GM12892 (cell line): ENCODE measurements around the gene ACAP3.

Source experiments
- DNase-seq: peaks from one replicate; pipeline ENCODE4 v3.0.0; 2011; ENCODE audit not compliant: insufficient read length
- FAIRE-seq: peaks from 2 replicates; lab custom pipeline; 2011; peaks lifted over from hg19 to GRCh38; lab: Jason Lieb, UNC
- POLR2A ChIP-seq: IDR thresholded peaks from 2 replicates; pipeline ENCODE4 v1.6.1; 2011; ENCODE audit warnings: low read depth, low read length, control low read depth
- POLR2AphosphoS5 ChIP-seq: IDR thresholded peaks from 2 replicates; pipeline ENCODE4 v1.6.1; 2011; ENCODE audit warnings: low read depth, low read length, control low read depth
- TAF1 ChIP-seq: IDR thresholded peaks from 2 replicates; pipeline ENCODE4 v1.6.1; 2011; ENCODE audit warnings: low read depth, mild to moderate bottlenecking, control low read depth, low read length, borderline replicate concordance

Gene ACAP3

GRCh38 chr1:1247341-1247913 is 60.3 kb downstream of the ACAP3 start:
- no peak for FAIRE-seq
- TF ChIP-seq TAF1 (no peak), POLR2AphosphoS5 (no peak), POLR2A (no peak)
- no peak for DNase-seq

DNA sequence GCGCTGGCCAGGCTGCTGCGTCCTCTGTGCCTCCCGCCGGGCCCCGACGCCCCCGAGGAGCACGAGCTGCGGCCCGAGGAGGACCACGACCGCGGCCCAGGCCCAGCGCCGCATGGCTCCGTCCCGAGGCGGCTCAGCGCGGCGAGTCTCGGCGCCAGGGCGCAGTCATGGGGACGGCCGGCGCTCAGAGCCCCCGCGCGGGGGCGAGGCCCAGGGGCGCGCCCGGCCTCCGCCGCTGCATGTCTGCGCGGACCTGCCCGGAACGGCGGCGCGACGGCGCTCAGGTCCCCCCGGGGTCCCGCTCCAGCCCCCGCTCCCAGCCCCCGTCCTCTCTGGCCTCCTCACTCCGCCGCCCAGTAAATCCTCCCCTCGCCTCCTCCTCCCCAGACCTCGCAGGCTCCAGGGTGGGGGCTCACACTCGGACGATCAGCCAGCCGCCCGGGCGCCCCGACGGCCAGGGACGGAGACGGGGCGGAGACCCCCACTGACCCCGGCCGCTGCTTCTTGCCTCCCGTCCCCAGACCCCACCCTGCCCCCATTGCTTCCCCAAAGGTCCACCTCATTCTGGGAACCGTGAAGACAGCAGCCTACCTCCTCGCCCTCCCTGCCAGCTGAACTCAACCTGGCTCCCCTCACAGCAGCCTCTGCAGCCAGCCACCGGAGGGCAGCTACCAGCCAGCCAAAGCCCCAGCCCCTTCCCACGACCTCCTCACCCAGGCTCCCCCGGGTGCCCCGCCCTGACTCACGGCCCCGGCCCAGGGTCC is 61.0 kb downstream of the ACAP3 start, which contains the start of gene C1QTNF12:
TSS of gene C1QTNF12 (minus strand) at position 146 of the 764 bp plus-strand sequence. CDS start at position 114, 32 bp downstream.
- TF ChIP-seq POLR2A: no peak
- DNase-seq (no peak), FAIRE-seq (no peak)

DNA sequence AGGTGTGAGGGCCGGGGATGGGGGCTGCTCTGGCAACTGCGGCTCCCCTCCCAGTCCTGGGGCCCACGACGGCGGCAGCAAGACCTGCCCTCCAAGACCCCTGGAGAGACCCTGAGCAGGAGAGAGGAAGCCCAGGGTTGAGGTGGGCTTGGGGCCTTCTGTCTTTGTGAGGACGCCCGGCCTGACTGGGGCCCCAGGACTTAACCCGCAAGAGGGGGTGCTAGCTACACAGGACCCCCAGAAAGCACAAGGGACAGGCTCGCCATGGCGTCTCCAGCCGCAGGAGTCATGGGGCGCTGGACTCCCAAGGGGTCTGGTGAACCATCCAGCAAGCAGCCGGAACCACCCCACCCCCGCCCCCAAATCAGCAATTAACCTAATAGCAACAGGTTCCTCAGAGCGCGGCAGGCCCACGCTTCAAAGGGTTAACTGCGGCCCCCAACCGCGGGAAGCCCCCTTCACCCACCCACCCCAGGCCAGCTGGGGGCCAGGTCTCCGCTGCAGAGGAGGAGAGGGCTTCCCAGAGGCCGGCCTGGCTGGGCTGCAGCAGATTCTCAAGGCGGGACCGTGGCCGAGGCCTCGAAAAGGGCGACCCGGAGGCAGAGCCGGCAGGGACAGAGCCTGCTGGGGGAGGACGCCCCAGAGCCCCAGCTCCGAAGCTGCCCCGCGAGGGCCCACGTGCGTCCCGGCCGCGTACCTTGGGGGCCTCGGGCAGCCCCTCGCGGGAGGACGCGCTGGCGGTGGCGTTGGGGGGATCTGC is 61.7 kb downstream of the ACAP3 start:
- no peak for TF ChIP-seq TAF1
- TF ChIP-seq POLR2A: no peak
- no peak for TF ChIP-seq POLR2AphosphoS5
- DNase-seq (no peak), FAIRE-seq (no peak)

GRCh38 chr1:1245178-1245816 is 62.4 kb downstream of the ACAP3 start:
- FAIRE-seq (no peak), DNase-seq (no peak)
- TF ChIP-seq TAF1: no peak
- TF ChIP-seq POLR2AphosphoS5: no peak
- TF ChIP-seq POLR2A: no peak

- DNase-seq: no peak
- no peak for TF ChIP-seq POLR2AphosphoS5
- no peak for TF ChIP-seq TAF1
- TF ChIP-seq POLR2A: no peak
Measured at GRCh38 chr1:1244192-1244811, 63.4 kb downstream of the ACAP3 start.

DNA sequence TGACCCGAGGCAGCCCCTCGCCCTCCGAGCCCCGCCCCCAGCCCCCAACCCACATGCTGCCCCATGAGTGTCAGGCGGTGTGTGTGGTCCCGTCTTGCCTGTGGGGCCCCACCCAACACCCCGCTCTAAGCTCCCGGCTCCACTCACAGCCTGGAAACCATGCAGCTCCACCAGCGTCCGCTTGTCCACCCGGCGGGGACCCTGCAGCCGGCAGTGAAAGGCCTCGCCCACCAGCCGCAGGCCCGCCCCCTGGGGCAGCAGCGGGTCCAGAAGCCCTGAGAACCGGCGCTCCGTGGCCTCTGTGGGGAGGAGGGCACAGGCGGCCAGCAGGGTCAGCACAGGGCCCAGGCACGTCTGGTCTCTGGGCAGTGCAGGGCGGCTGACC is 63.9 kb downstream of the ACAP3 start:
- no peak for TF ChIP-seq POLR2A
- TF ChIP-seq TAF1: no peak
- no peak for TF ChIP-seq POLR2AphosphoS5
- no peak for DNase-seq
- FAIRE-seq: no peak

More at GRCh38 chr1:1244192-1244811, 63.4 kb downstream of the ACAP3 start:
- no peak for FAIRE-seq

DNA sequence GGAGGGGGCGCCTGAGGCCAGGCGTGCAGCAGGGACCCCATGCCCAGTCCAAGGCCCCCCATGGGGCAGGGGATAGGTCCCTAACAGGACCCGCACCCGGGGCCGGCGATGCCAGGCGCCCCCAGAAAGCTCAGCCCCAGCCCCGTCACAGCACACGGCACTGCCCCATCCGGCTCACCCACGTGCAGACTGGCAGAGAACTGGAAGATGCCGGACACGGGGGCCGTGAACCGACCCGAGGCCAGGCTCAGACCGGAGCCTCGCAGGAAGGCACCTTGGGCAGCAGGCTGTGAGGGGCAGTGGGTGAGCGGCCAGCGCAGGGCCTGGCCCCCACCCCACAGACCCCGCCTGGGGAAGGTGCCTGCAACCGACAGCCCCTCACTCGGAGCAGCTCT is 64.5 kb downstream of the ACAP3 start:
- FAIRE-seq: no peak
- TF ChIP-seq POLR2A: no peak
- TF ChIP-seq POLR2AphosphoS5: no peak
- no peak for TF ChIP-seq TAF1
- DNase-seq: no peak

- no peak for FAIRE-seq
- TF ChIP-seq TAF1 (no peak), POLR2AphosphoS5 (no peak), POLR2A (no peak)
- no peak for DNase-seq
Measured at GRCh38 chr1:1242461-1243265, 65.1 kb downstream of the ACAP3 start.
